B cell (primary cell): ENCODE results near the gene FAM53B. TPM values are rescaled to one million over a fixed set of nuclear protein-coding genes. Genes with fewer than 3 reads are reported as not detected.

Experiments used
- ATAC-seq: fragments of 200-7000 bp; cut with Tn5 transposase; one replicate; pipeline ENCODE4 v1.10.0; 2021; ENCODE audit warnings: low read depth, mild to moderate bottlenecking, moderate number of reproducible peaks, moderate library complexity
- CTCF ChIA-PET: fragments of 350-600 bp; sonication (Branson Sonifier 250); formaldehyde crosslinking; loops from one replicate; lab custom pipeline; 2021; ENCODE audit warnings: antibody characterized with exemption, inconsistent platforms; lab: Charles Lee
- POLR2A ChIA-PET: fragments of 350-600 bp; sonication (Branson Sonifier 250); formaldehyde crosslinking; loops from one replicate; lab custom pipeline; 2021; ENCODE audit warnings: antibody characterized with exemption; lab: Charles Lee
- DNase-seq: peaks from one replicate; pipeline ENCODE4 v3.0.0; 2013
- H2AFZ ChIP-seq: 2 replicates; pipeline ENCODE4 v1.6.1; 2012; ENCODE audit warnings: mild to moderate bottlenecking, low read depth, low read length; ENCODE audit not compliant: insufficient read depth, poor library complexity, severe bottlenecking
- H3K27ac ChIP-seq, 2 donors: 1 replicate in 1 of 2; 2 replicates in 1 of 2; pipeline ENCODE4 v1.5.1; 2012 to 2013; ENCODE audit warnings: low read length in 2 of 2, mild to moderate bottlenecking in 2 of 2, moderate library complexity in 1 of 2
- H3K27me3 ChIP-seq, 4 experiments: fragments of 200-600 bp in 1 of 4; sonication (generic) in 1 of 4; replicated peaks in 1 of 4; 1 replicate in 2 of 4; 2 replicates in 2 of 4; pipeline versions ENCODE4 v1.6.1 to v1.7.0; 2013 to 2016; ENCODE audit warnings: low read length in 3 of 4, mild to moderate bottlenecking in 2 of 4, mixed read lengths in 1 of 4, moderate library complexity in 1 of 4; ENCODE audit not compliant: insufficient read depth in 4 of 4, control insufficient read depth in 3 of 4; ENCODE audit errors: control extremely low read depth in 1 of 4
- H3K36me3 ChIP-seq, 2 experiments: replicated peaks in 1 of 2; 1 replicate in 1 of 2; 2 replicates in 1 of 2; pipeline versions ENCODE4 v1.6.1 to v1.7.1; 2013; ENCODE audit warnings: low read length in 1 of 2; ENCODE audit not compliant: insufficient read depth in 2 of 2, control insufficient read depth in 1 of 2; ENCODE audit errors: control extremely low read depth in 1 of 2, extremely low read depth in 1 of 2
- H3K4me1 ChIP-seq, 2 donors: fragments of 200-600 bp in 1 of 2; sonication (generic) in 1 of 2; 1 replicate in 1 of 2; 2 replicates in 1 of 2; pipeline versions ENCODE4 v1.5.1 to v1.6.1; 2013 to 2017; ENCODE audit warnings: low read length in 2 of 2; ENCODE audit not compliant: control insufficient read depth in 2 of 2, insufficient read depth in 2 of 2
- H3K4me2 ChIP-seq: replicated peaks from 2 replicates; pipeline ENCODE3; 2012; ENCODE audit warnings: mild to moderate bottlenecking, low read depth, low read length; ENCODE audit not compliant: poor library complexity, severe bottlenecking
- H3K4me3 ChIP-seq, 5 experiments: fragments of 200-600 bp in 1 of 5; sonication (generic) in 1 of 5; 1 replicate in 3 of 5; 2 replicates in 2 of 5; pipeline versions ENCODE4 v1.5.1 to v1.7.0; 2011 to 2016; ENCODE audit warnings: low read length in 4 of 5, mild to moderate bottlenecking in 4 of 5, low read depth in 2 of 5, control low read depth in 1 of 5, moderate library complexity in 1 of 5; ENCODE audit not compliant: insufficient read depth in 1 of 5; ENCODE audit errors: control extremely low read depth in 1 of 5, extremely low read depth in 1 of 5
- H3K79me2 ChIP-seq: fragments of 200-600 bp; sonication (generic); one replicate; pipeline ENCODE4 v1.6.0; 2016; ENCODE audit warnings: low read length; ENCODE audit not compliant: control insufficient read depth, insufficient read depth
- H3K9ac ChIP-seq: fragments of 200-600 bp; sonication (generic); 2 replicates; pipeline ENCODE4 v1.6.1; 2017; ENCODE audit warnings: mild to moderate bottlenecking, low read length, moderate library complexity
- H3K9me3 ChIP-seq, 3 donors: one replicate each; pipeline versions ENCODE4 v1.6.1 to v1.7.1; 2013; ENCODE audit warnings: low read length in 2 of 3; ENCODE audit not compliant: control insufficient read depth in 2 of 3, insufficient read depth in 1 of 3; ENCODE audit errors: control extremely low read depth in 1 of 3
- H4K20me1 ChIP-seq: 2 replicates; pipeline ENCODE4 v1.6.0; 2012; ENCODE audit warnings: mild to moderate bottlenecking, low read length; ENCODE audit not compliant: insufficient read depth, control insufficient read depth, poor library complexity, severe bottlenecking
- H3K27ac Mint-ChIP-seq: one replicate; pipeline ENCODE4 v1.8.0; 2021; ENCODE audit warnings: mixed read lengths
- H3K27me3 Mint-ChIP-seq: one replicate; pipeline ENCODE4 v1.8.0; 2021; ENCODE audit warnings: mixed read lengths
- H3K4me1 Mint-ChIP-seq: one replicate; pipeline ENCODE4 v1.8.0; 2021; ENCODE audit warnings: mixed read lengths
- H3K4me3 Mint-ChIP-seq: one replicate; pipeline ENCODE4 v1.8.0; 2021; ENCODE audit warnings: mixed read lengths
- H3K9me3 Mint-ChIP-seq: one replicate; pipeline ENCODE4 v1.8.0; 2022; ENCODE audit warnings: mixed read lengths; ENCODE audit not compliant: insufficient read depth
- EZH2 ChIP-seq: IDR thresholded peaks from 2 replicates; pipeline ENCODE4 v1.6.1; 2012; ENCODE audit warnings: borderline replicate concordance, low read depth, mild to moderate bottlenecking, moderate library complexity, low read length; ENCODE audit not compliant: insufficient read depth, poor library complexity, severe bottlenecking
- WGBS: methylation state at CpG from one replicate; pipeline ENCODE4 v1.1.5; 2013; ENCODE audit warnings: missing lambda C conversion rate; ENCODE audit not compliant: insufficient coverage; 5-methylcytosine and 5-hydroxymethylcytosine counted together
- intact Hi-C: fragments of 100-400 bp; cut with micrococcal nuclease; formaldehyde crosslinking; loops from one replicate; pipeline ENCODE4 v1.10.0; 2022
- polyA plus RNA-seq: library from polyadenylated mRNA; depleted of rRNA; stranded (reverse); fragments of >200 nt; gene quantifications from 2 replicates; pipeline ENCODE4 v1.2.3, GENCODE V29; 2012
- total RNA-seq, 2 donors: library from RNA; stranded (reverse); fragments of 120-200 nt in 1 of 2; gene quantifications; 1 replicate in 1 of 2; 2 replicates in 1 of 2; pipeline versions ENCODE4 v1.2.3 to v1.2.4, GENCODE V29; 2013 to 2022
- TF ChIP-seq, protein P1 (sequence below): fragments of 200-600 bp; IDR thresholded peaks from one replicate; pipeline ENCODE4 v1.8.0; 2022; ENCODE audit warnings: antibody characterized with exemption, mild to moderate bottlenecking

FAM53B gene
- total and polyA plus RNA-seq, 2 donors (not counting 1 experiment from before 2014, with no cell fraction given), result 51.2 to 186 TPM

GRCh38 chr10:124681626-124682552, 62.3 kb downstream of the FAM53B start:
- intact Hi-C loops, result no loop called here
- Histone ChIP-seq H3K4me2 (no peak overlapping the region), H3K4me3 (no peak overlapping the region), H4K20me1 (peaks cover 87% of the 10 kb centered on the region), H2AFZ (no peak overlapping the region), H3K79me2 (peaks cover 100% of the 10 kb centered on the region), H3K9ac (no peak overlapping the region), H3K36me3 (peaks cover 0 to 75% of the 10 kb centered on the region in 2 experiments), H3K27ac (peak overlapping the region in 1 of 2 donors; percentile 76), H3K9me3 (no peaks in the 10 kb centered on the region), H3K27me3 (no peaks in the 10 kb centered on the region), H3K4me1 (peaks cover 62 to 82% of the 10 kb centered on the region in 2 donors)
- Mint-ChIP-seq H3K4me3 (no peak overlapping the region), H3K4me1 (peaks cover 77% of the 10 kb centered on the region), H3K9me3 (no peaks in the 10 kb centered on the region), H3K27me3 (no peaks in the 10 kb centered on the region), H3K27ac (peak overlapping the region; percentile 32)
- over 99% methylated on average over 34 of the region's 36 CpGs for WGBS
- TF ChIP-seq, protein P1, sequence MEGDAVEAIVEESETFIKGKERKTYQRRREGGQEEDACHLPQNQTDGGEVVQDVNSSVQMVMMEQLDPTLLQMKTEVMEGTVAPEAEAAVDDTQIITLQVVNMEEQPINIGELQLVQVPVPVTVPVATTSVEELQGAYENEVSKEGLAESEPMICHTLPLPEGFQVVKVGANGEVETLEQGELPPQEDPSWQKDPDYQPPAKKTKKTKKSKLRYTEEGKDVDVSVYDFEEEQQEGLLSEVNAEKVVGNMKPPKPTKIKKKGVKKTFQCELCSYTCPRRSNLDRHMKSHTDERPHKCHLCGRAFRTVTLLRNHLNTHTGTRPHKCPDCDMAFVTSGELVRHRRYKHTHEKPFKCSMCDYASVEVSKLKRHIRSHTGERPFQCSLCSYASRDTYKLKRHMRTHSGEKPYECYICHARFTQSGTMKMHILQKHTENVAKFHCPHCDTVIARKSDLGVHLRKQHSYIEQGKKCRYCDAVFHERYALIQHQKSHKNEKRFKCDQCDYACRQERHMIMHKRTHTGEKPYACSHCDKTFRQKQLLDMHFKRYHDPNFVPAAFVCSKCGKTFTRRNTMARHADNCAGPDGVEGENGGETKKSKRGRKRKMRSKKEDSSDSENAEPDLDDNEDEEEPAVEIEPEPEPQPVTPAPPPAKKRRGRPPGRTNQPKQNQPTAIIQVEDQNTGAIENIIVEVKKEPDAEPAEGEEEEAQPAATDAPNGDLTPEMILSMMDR, result no peak
- TF ChIP-seq EZH2, result no peak
- POLR2A ChIA-PET, result interaction anchor here (1.2 kb wide), 1 partner anchor 36 kb away, joined by 3 read pairs; no protein-coding TSS in a partner anchor
- CTCF ChIA-PET, result interaction anchor here (1.0 to 3.2 kb wide), 3 partner anchors 11 to 60 kb away, joined by 4 to 21 read pairs (median 7); no protein-coding TSS in a partner anchor
- no peak for ATAC-seq
- DNase-seq, result no peak
